ENCODE data around the gene MTHFSD.
A peak's percentile ranks its signal among the peaks of the same experiment; 100 is the strongest.

The MTHFSD gene

DNA sequence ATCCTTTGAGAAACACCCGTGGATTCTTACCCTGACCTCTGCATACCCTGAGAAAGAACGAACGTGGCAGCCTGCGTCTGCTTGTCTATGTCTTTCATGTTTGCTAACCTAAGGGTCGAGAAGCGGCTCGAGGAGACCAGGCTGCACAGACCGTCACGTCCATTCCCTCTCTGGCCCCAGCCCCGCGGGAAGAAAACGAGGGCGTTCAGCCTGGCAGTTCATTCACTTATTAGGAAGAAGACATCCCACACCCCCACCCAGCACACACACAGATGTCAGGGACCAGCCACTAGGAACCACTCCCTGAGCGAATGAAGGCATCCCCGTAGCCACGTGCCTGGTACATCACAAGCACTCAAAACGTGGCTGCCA lies 655 bp upstream of the MTHFSD start:
- TF ChIP-seq, protein P1, sequence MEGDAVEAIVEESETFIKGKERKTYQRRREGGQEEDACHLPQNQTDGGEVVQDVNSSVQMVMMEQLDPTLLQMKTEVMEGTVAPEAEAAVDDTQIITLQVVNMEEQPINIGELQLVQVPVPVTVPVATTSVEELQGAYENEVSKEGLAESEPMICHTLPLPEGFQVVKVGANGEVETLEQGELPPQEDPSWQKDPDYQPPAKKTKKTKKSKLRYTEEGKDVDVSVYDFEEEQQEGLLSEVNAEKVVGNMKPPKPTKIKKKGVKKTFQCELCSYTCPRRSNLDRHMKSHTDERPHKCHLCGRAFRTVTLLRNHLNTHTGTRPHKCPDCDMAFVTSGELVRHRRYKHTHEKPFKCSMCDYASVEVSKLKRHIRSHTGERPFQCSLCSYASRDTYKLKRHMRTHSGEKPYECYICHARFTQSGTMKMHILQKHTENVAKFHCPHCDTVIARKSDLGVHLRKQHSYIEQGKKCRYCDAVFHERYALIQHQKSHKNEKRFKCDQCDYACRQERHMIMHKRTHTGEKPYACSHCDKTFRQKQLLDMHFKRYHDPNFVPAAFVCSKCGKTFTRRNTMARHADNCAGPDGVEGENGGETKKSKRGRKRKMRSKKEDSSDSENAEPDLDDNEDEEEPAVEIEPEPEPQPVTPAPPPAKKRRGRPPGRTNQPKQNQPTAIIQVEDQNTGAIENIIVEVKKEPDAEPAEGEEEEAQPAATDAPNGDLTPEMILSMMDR (IDR thresholded peaks at IDR 0.05) = no peak
- peak overlapping the region; percentile 82 to 95 for H3K4me3 ChIP-seq (ENCODE audit: low read depth in 1 of 2, low read length in 1 of 2)

DNA sequence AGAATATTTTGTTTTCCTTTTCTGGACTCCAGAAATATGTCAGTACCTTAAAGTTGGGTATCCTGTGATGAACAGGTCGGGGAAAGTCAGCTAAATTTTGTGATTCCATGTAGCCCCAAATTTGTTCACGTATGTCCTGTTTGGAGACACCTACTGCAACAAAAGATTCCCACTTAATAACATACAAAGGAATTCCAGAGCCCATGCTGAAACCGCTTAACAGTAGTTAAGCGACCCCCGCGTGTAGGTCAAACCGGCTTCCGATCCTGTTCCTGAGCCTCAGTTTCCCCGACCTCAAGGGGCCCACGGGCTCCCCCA lies 477 bp downstream of the MTHFSD start:
- TF ChIP-seq, protein P1 (IDR thresholded peaks at IDR 0.05) = no peak
- no peaks in the 10 kb centered on the region for H3K9me3 ChIP-seq
- H3K36me3 ChIP-seq = peaks cover 25% of the 10 kb centered on the region
- H3K4me3 ChIP-seq (ENCODE audit: low read depth in 1 of 2, low read length in 1 of 2) = peak overlapping the region; percentile 82 to 95
- peak overlapping the region; percentile 75 for H3K27ac ChIP-seq
- H3K4me1 ChIP-seq (ENCODE audit: control insufficient read depth in 1 of 2, insufficient read depth in 1 of 2, low read depth in 1 of 2, low read length in 1 of 2) = peaks cover 13 to 16% of the 10 kb centered on the region in 2 experiments
- H3K27me3 ChIP-seq = peaks cover 37% of the 10 kb centered on the region

More for the DNA sequence above, 655 bp upstream of the MTHFSD start:
- Histone ChIP-seq H3K4me1 (ENCODE audit: control insufficient read depth in 1 of 2, insufficient read depth in 1 of 2, low read depth in 1 of 2, low read length in 1 of 2) (peaks cover 13 to 16% of the 10 kb centered on the region in 2 experiments), H3K27ac (no peak overlapping the region), H3K27me3 (peaks cover 46% of the 10 kb centered on the region), H3K9me3 (no peaks in the 10 kb centered on the region), H3K36me3 (peaks cover 14% of the 10 kb centered on the region)

DNA sequence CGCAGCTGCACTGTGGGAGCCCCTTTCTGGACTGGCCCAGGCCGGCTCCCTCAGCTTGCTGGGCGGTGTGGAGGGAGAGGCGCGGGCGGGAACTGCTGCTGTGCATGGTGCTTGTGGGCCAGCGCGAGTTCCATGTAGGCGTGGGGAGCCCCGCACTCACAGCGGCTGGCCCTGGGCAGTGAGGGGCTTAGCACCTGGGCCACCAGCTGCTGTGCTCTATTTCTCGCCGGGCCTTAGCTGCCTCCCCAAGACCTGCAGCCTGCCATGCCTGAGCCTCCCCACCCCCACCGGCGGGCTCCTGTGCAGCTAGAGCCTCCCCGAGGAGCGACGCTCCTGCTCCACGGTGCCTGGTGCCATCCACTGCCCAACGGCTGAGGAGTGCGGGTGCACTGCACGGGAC lies 1.7 kb downstream of the MTHFSD start:
- no peak overlapping the region for H3K4me3 ChIP-seq (ENCODE audit: low read depth in 1 of 2, low read length in 1 of 2)
- H3K27me3 ChIP-seq = peaks cover 28% of the 10 kb centered on the region
- H3K36me3 ChIP-seq = peaks cover 37% of the 10 kb centered on the region
- TF ChIP-seq, protein P1 (IDR thresholded peaks at IDR 0.05) = no peak
- H3K9me3 ChIP-seq = no peaks in the 10 kb centered on the region
- no peak overlapping the region for H3K27ac ChIP-seq
- peaks cover 13 to 16% of the 10 kb centered on the region in 2 experiments for H3K4me1 ChIP-seq (ENCODE audit: control insufficient read depth in 1 of 2, insufficient read depth in 1 of 2, low read depth in 1 of 2, low read length in 1 of 2)

DNA sequence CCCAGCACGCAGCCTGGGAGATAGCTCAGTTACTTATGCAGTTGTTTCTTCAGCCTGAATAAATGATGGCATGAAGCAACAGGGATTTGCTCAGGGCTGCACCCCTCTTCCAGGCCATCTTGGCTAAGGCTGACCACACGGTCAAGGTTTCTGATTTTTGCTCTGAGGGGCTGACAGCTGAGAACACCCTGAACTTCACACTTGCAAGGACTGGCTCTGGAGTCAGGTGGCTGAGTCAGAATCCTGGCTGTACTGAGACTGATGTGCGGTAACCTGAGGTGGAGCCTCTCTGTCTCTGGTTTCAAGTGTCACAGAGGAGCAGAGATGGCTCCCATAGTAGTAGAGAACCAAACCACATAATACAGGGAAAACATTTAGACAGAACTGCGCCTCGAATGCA lies 4.8 kb downstream of the MTHFSD start:
- no peak overlapping the region for H3K4me3 ChIP-seq (ENCODE audit: low read depth in 1 of 2, low read length in 1 of 2)
- H3K4me1 ChIP-seq (ENCODE audit: control insufficient read depth in 1 of 2, insufficient read depth in 1 of 2, low read depth in 1 of 2, low read length in 1 of 2) = peaks cover 8 to 10% of the 10 kb centered on the region in 2 experiments
- H3K36me3 ChIP-seq = peaks cover 68% of the 10 kb centered on the region
- H3K27ac ChIP-seq = no peak overlapping the region
- no peaks in the 10 kb centered on the region for H3K9me3 ChIP-seq
- no peaks in the 10 kb centered on the region for H3K27me3 ChIP-seq
- TF ChIP-seq, protein P1 (IDR thresholded peaks at IDR 0.05) = no peak

DNA sequence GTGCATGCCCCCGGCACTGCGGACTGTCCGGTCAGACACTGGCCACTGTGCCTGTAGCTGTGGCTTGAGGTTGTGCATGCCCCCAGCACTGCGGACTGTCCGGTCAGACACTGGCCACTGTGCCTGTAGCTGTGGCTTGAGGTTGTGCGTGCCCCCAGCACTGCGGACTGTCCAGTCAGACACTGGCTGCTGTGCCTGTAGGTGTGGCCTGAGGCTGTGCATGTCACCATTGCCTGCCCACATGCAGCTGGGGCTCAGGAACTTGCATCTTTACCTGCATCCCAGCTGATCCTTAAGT lies 5.2 kb downstream of the MTHFSD start:
- H3K27ac ChIP-seq = no peak overlapping the region
- no peaks in the 10 kb centered on the region for H3K27me3 ChIP-seq
- H3K4me1 ChIP-seq (ENCODE audit: control insufficient read depth in 1 of 2, insufficient read depth in 1 of 2, low read depth in 1 of 2, low read length in 1 of 2) = peaks cover 7 to 8% of the 10 kb centered on the region in 2 experiments
- no peaks in the 10 kb centered on the region for H3K9me3 ChIP-seq
- TF ChIP-seq, protein P1 (IDR thresholded peaks at IDR 0.05) = no peak
- no peak overlapping the region for H3K4me3 ChIP-seq (ENCODE audit: low read depth in 1 of 2, low read length in 1 of 2)
- H3K36me3 ChIP-seq = peaks cover 72% of the 10 kb centered on the region

Measured in neutrophil (primary cell).